T-helper 22 cell (primary cell): ENCODE measurements around the gene DAO.
"Not testable (repeated sequence)": the region's sequence is repeated elsewhere in the genome, so short reads cannot be mapped to it uniquely, and the experiment has no call there.

ENCODE experiments used
- DNase-seq: peaks from one replicate; pipeline ENCODE4 v3.0.0-alpha.2; 2020; ENCODE audit warnings: low read depth

Gene DAO

DNA sequence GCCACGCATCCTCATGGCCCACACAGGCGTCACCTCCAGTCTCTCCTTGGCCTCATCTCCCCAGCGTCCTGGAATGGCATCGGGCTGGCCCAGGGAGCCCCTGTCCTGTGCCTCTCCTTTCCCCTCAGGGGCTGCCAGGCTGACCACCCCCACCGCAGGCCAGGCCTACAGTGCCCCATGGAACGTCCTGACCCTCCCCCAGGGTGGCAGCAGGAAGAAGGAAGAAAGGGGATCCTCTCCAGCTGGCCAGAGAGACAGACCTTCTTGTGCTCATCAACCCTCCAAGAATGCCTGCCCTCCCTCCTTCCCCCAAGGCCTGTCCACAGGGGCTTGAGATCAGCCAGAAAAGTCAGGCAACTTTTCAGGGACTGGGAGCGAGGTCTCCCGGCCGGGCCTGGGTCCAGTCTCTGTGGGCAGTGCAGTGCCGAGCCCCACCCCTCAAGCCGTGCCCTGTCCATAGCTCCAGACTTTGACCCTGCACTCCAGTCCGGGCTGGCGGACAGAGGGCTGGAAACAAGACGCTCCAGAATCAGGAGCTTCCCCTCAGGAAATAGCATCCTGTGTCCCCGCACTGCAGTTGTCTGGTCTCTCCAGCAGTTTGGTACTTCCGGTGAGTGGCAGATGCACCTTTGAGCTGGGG, at the start of gene DAO:
TSS of gene DAO (plus strand) at position 478 of the 640 bp plus-strand sequence. CDS start 4,915 bp downstream, outside the sequence.
- DNase-seq = no peak

GRCh38 chr12:108831309-108831991, 48.4 kb upstream of the DAO start:
- no peak for DNase-seq

- no peak for DNase-seq
Measured at GRCh38 chr12:108832208-108832607, 47.7 kb upstream of the DAO start.

DNA sequence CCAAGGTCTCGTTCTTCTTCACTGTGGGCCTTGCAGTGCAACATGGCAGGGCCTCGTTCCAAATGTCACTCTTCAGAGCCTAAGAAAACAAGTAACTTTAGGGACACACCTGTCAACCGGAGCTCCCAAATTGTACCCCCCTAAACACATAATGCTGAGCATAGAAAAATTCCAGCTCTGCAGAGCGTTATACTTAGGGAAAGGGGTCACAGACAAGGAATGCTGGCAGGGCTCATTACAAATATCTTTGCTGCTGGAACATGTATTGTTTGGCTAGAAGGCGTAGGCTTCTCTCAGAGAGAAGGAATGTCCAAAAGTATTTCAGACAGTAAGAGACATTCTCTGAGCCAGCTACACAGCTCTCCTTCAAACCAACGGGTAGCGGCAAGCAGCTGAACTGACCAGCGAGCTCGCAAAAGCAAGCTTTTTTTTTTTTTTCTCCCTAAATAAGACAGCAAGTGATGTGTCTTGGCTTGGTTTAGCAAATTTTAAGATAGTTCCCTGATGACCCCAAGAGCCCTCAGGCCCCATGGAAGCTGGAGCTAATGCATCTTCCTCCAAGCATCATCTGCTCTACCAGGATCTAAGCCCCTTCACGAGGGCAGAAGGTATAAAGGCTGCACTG, 47.0 kb upstream of the DAO start:
- DNase-seq = no peak

GRCh38 chr12:108833355-108833733, 46.5 kb upstream of the DAO start:
- no peak for DNase-seq

GRCh38 chr12:108833757-108834472, 46.0 kb upstream of the DAO start:
- no peak for DNase-seq

- DNase-seq = no peak
Measured at GRCh38 chr12:108835860-108836634, 43.8 kb upstream of the DAO start.

- no peak for DNase-seq
Measured at GRCh38 chr12:108837239-108837638, 42.7 kb upstream of the DAO start.

- no peak for DNase-seq
Measured at GRCh38 chr12:108837680-108838079, 42.2 kb upstream of the DAO start.

DNA sequence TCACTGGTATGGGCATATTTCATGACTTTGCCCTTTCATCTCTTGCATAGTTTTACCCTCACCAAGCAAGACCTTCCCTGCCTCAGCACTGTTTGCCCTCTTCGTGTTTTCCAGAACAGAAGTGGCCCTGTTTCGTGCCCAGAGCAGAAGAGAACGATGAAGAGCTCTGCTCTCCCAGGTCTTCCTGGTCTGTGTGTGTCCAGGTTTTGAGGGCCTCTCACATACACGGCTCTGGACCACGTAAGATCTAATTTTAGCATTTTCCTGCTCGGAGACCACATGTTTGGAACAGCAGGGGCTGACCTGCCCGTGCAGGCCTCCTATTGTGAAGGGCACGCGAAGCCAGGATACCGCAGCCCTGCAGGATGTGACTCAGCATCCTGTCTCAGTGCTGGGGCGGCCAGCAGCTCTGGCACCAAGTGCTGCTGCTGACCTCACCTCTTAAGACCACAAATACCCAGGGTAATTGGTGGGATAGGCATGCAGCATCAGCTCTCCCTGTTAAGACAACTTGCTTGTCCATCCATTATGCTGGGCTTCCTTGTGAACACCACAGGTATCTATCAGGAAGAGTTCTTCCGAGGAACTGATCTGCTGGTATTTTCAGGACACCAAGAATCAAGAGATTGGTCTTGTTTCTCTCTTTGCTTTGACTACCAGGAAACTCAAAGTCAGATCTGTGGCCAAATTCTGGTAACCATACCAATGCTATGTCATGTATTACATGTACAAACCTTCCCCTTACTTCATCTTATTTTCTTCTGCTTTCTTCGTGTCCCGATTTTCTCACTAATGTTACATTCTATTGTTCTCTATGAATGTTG, 41.5 kb upstream of the DAO start:
- peak; percentile 48 for DNase-seq

DNA sequence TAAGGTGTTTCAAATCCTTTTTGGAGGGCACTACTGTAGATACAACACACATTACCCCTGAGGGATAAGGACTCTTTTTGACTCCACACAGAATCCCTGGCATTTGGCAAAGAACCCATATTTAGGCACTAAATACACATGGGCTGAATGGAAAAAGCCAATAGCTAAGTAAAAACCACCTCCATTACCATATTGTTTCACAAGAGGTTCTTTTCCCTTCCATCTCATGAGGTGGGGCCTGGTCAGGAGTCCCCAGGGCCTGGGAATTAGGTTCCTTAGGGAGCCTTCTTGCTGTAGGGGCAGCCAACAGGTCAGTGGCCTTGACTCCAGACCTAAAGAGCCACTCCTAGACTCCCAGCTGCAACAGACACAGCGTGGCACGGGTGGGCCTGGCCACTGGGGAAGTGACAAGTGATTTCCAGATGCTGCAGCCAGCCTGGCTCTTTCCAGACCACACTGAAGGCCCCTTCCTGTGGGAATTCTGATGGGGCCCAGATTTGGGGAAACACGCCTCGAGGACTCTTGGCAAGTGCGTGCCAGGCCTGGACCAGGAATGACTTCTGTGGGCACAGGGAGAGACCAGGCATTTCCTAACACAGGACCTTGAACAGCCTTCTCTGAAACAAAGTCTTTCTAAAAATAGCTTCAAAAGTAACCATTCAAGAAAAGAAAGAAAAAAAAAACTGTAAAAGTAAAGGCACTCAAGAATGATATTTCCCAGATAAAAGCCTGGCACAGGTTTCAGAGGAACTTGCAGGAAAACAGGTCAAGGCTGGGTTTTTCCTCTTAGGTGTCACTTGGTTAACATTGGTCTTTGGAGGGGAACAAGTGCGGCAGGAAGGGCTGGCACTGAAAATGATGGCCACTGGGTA, 40.6 kb upstream of the DAO start:
- DNase-seq = no peak

DNA sequence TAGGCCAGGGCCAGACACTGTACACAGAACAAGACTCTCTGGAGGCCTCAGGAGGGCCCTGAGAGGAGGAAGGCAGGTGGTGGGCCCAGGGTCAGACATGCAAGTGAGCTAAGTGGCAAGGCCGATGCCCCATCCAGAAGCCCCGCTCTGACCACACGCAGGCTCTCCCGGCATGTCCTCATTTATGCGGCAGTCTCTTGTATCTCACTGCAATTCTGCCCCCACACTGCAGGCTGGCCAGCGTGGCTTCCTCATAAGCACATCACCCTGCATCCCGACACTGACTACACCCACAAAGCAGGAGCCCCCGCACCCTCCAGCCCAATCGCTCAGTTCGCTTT, 40.0 kb upstream of the DAO start:
- DNase-seq = no peak

DNA sequence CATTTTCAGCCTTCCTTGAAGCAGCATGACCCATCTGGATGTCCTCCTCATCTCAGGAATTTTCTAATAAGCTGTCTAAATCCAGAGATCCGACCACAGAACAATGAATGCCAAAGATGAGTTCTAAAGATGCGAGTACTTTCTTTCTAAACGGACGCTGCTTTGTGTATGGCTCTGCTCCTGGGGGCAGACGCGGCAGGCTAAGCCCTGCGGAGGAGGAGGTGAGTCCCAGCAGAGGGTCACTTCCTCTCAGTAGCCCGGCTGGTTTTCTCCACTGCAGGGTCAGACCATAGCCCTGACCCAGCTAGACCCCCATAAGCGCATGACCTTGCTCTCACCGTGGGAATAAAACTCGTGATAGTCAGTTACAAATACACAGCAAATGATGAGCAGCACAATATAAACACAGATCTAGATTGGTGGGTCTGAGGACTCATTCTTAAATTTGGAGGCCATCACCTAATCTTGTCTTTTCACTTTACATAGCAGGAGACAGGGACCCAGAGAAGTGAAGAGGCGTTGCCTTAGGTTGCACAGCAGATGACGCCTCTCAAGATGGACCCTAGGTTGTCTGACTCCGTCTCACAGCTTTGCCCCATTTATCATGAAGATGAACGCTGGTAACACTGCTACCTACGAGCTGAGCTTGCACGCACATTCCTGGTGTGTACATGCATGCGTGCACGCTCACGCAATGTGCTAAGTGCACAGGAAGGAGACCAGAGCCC, 39.1 kb upstream of the DAO start:
- no peak for DNase-seq

GRCh38 chr12:108841825-108842224, 38.1 kb upstream of the DAO start:
- DNase-seq = not testable (repeated sequence)

DNA sequence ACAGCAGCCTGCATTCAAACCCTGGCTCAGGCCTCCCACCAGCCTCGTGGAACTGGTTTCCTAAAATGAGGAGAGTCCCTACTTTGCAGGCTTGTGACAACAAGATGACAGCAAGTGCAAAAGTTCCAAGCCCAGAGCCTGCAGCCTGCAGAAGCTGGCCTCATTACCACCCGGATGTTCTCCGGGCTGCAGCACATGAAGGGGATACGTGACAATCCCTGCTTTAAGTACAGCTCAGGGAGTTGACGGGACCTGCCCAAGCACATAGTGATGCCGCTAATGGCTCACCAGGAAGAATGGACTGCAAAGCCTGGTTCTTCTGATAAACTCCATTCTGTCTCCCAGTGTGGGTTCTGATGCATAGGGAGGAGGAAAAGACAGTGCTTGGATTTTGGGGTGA, 37.5 kb upstream of the DAO start:
- DNase-seq = no peak

GRCh38 chr12:108843187-108843586, 36.7 kb upstream of the DAO start:
- no peak for DNase-seq

- DNase-seq = no peak
Measured at GRCh38 chr12:108845696-108846095, 34.2 kb upstream of the DAO start.

DNA sequence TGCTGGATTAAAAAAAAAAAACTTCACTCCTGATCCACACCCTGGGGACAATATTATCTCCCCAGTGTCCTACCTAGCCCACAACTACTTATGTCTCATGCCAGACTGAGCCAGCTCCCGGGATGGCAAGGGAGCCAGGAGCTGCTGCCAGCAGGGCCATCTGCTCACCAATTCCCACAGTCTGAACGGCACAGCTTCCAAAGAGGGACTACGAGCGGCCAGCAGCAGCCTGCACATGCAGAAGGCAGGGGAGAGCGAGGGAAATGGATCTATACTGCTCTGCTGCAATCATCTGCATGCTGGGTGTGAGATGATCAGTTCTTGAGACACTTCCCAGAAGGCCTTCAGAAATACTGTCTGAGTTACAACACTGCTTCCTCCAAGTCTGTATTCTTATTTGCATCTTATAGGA, 33.6 kb upstream of the DAO start:
- no peak for DNase-seq

GRCh38 chr12:108847705-108848104, 32.2 kb upstream of the DAO start:
- no peak for DNase-seq

DNA sequence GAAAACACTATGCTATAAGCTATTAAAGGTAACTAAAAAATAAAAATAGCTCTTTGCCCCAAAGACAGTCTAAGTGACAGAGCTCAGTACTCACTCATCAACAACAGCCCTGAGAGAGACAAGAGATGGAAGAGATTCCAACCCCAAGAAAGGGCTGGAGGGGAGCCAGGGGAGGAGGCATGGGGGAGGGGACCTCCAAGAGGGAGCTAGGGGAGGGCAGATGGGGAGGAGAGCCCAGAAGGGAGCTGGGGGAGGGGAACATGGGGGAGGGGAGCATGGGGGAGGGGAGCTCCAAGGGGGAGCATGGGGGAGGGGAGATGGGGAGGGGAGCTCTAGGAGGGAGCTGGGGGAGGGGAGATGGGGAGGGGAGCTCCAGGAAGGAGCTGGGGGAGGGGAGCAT, 30.2 kb upstream of the DAO start:
- DNase-seq = no peak
